ENCODE data around the gene PTGIS. TPM values are rescaled to one million over a fixed set of nuclear protein-coding genes. Genes with fewer than 3 reads are reported as not detected.

The PTGIS gene
- total RNA-seq, 4 donors from 2014 or later = 4.4 to 41.2 (median 16.2) TPM

- TF ChIP-seq CTCF (IDR thresholded peaks at IDR 0.05) = no peak
- no peak for TF ChIP-seq POLR2A (IDR thresholded peaks at IDR 0.05)
- no peaks in the 10 kb centered on the region for H3K27me3 ChIP-seq
- H3K9me3 ChIP-seq = no peaks in the 10 kb centered on the region
- no peak overlapping the region for H3K4me3 ChIP-seq (replicated peaks in 1 of 3)
- no peak for DNase-seq
- H3K27ac ChIP-seq = no peak overlapping the region
- no peaks in the 10 kb centered on the region for H3K4me1 ChIP-seq
- WGBS, 2 donors = 95 to 96% methylated on average over 6 of the region's 6 CpGs
- intact Hi-C loops (cut with DNase I) = no loop called here
- no peaks in the 10 kb centered on the region for H3K36me3 ChIP-seq
Measured at GRCh38 chr20:49526056-49526455, 41.9 kb downstream of the PTGIS start.

GRCh38 chr20:49523767-49524360, 44.1 kb downstream of the PTGIS start:
- no peak for DNase-seq
- WGBS, 2 donors = 91 to 95% methylated on average over 7 of the region's 8 CpGs
- H3K4me3 ChIP-seq (replicated peaks in 1 of 3) = no peak overlapping the region
- no peaks in the 10 kb centered on the region for H3K9me3 ChIP-seq
- TF ChIP-seq CTCF (IDR thresholded peaks at IDR 0.05) (no peak), POLR2A (IDR thresholded peaks at IDR 0.05) (no peak)
- H3K4me1 ChIP-seq = no peaks in the 10 kb centered on the region
- no peak overlapping the region for H3K27ac ChIP-seq
- intact Hi-C loops (cut with DNase I) = no loop called here
- H3K36me3 ChIP-seq = no peaks in the 10 kb centered on the region
- no peaks in the 10 kb centered on the region for H3K27me3 ChIP-seq

- 56 to 57% methylated on average over 4 of the region's 4 CpGs for WGBS, 2 donors
- no peaks in the 10 kb centered on the region for H3K36me3 ChIP-seq
- no peak overlapping the region for H3K27ac ChIP-seq
- no peaks in the 10 kb centered on the region for H3K9me3 ChIP-seq
- no peak for DNase-seq
- no peak overlapping the region for H3K4me3 ChIP-seq (replicated peaks in 1 of 3)
- no peaks in the 10 kb centered on the region for H3K4me1 ChIP-seq
- no peaks in the 10 kb centered on the region for H3K27me3 ChIP-seq
- no peak for TF ChIP-seq POLR2A (IDR thresholded peaks at IDR 0.05)
- no peak for TF ChIP-seq CTCF (IDR thresholded peaks at IDR 0.05)
- intact Hi-C loops (cut with DNase I) = no loop called here
Measured at GRCh38 chr20:49521356-49521755, 46.6 kb downstream of the PTGIS start.

GRCh38 chr20:49519777-49520359, 48.1 kb downstream of the PTGIS start:
- intact Hi-C loops (cut with DNase I) = no loop called here
- H3K36me3 ChIP-seq = no peaks in the 10 kb centered on the region
- no peak overlapping the region for H3K27ac ChIP-seq
- no peaks in the 10 kb centered on the region for H3K9me3 ChIP-seq
- no peak overlapping the region for H3K4me3 ChIP-seq (replicated peaks in 1 of 3)
- no peaks in the 10 kb centered on the region for H3K27me3 ChIP-seq
- 80 to 81% methylated on average over 5 of the region's 5 CpGs for WGBS, 2 donors
- TF ChIP-seq POLR2A (IDR thresholded peaks at IDR 0.05) (no peak), CTCF (IDR thresholded peaks at IDR 0.05) (no peak)
- no peaks in the 10 kb centered on the region for H3K4me1 ChIP-seq
- no peak for DNase-seq

- H3K36me3 ChIP-seq = no peaks in the 10 kb centered on the region
- intact Hi-C loops (cut with DNase I) = no loop called here
Measured at GRCh38 chr20:49519212-49519712, 48.7 kb downstream of the PTGIS start.

More at GRCh38 chr20:49519212-49519712, 48.7 kb downstream of the PTGIS start:
- Histone ChIP-seq H3K4me3 (replicated peaks in 1 of 3) (no peak overlapping the region), H3K4me1 (no peaks in the 10 kb centered on the region), H3K9me3 (no peaks in the 10 kb centered on the region), H3K27ac (no peak overlapping the region), H3K27me3 (no peaks in the 10 kb centered on the region)
- no peak for DNase-seq
- no peak for TF ChIP-seq CTCF (IDR thresholded peaks at IDR 0.05)
- no peak for TF ChIP-seq POLR2A (IDR thresholded peaks at IDR 0.05)
- 66 to 67% methylated on average over 4 of the region's 4 CpGs for WGBS, 2 donors

Data from thyroid gland (tissue), 4 donors.